Right ventricle myocardium inferior (tissue), 1 donor: ENCODE results near the gene DAGLB. TPM values are rescaled to one million over a fixed set of nuclear protein-coding genes. Genes with fewer than 3 reads are reported as not detected.

Experiments used
- ATAC-seq: fragments of 200-7000 bp; cut with Tn5 transposase; one replicate; pipeline ENCODE4 v1.9.1; 2020; ENCODE audit warnings: mild to moderate bottlenecking, moderate library complexity
- DNase-seq: peaks from one replicate; pipeline ENCODE4 v3.0.0; 2021; ENCODE audit errors: missing footprints
- intact Hi-C: fragments of 100-400 bp; cut with DNase I; formaldehyde crosslinking; loops from one replicate; pipeline ENCODE4 v1.11.0; 2022
- total RNA-seq: library from RNA; stranded (reverse); fragmentation: NEBNext Ultra II Directional; extraction: Animal tissue kit (Norgen Biotek cat#: 25700); gene quantifications from one replicate; pipeline ENCODE4 v1.2.1, GENCODE V29; 2021
- donor health status: DM: no; HTN: yes; CAD: no; lungs with severe emphysema.

DAGLB gene
- total RNA-seq, 1 donor from 2014 or later: 6.7 TPM

DNA sequence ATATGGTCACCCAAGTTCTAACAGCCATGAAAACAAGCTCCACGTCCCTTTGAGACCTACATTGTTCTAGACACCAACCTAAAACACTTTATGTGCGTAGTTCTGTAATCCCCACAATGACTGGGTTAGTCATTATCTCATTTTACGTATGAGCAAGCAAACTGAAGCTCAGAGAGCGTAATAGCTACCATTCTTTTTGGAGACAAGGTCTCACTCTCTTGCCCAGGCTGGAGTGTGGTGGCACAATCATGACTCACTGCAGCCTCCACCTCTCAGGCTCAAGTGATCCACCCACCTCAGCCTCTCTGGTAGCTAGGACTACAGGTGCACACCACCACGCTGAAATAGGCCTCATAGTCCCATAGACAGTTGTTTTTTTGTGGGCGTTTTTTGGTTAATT lies 10.5 kb downstream of the DAGLB start:
- intact Hi-C loops: loop anchor here (10.0 kb wide), 1 partner anchor 442 kb away; no protein-coding TSS in a partner anchor
- DNase-seq (no peak), ATAC-seq (no peak)

DNA sequence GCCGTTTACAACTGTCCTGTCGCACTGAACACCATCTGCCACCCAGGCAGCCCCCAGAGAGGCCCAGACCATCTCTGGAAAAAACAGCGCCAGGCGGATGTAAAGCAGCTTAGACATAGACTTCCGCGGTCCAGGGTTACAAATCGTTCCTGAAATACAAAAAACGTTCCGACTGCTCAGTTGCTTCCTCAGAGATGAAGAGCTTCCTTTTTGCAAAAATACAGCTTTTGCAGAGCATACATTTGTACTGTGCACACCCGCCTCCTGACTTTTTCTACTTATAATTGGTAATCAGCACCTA lies 11.4 kb downstream of the DAGLB start:
- intact Hi-C loops: loop anchor here (10.0 kb wide), 1 partner anchor 442 kb away; no protein-coding TSS in a partner anchor
- ATAC-seq: peak; percentile 12
- no peak for DNase-seq

DNA sequence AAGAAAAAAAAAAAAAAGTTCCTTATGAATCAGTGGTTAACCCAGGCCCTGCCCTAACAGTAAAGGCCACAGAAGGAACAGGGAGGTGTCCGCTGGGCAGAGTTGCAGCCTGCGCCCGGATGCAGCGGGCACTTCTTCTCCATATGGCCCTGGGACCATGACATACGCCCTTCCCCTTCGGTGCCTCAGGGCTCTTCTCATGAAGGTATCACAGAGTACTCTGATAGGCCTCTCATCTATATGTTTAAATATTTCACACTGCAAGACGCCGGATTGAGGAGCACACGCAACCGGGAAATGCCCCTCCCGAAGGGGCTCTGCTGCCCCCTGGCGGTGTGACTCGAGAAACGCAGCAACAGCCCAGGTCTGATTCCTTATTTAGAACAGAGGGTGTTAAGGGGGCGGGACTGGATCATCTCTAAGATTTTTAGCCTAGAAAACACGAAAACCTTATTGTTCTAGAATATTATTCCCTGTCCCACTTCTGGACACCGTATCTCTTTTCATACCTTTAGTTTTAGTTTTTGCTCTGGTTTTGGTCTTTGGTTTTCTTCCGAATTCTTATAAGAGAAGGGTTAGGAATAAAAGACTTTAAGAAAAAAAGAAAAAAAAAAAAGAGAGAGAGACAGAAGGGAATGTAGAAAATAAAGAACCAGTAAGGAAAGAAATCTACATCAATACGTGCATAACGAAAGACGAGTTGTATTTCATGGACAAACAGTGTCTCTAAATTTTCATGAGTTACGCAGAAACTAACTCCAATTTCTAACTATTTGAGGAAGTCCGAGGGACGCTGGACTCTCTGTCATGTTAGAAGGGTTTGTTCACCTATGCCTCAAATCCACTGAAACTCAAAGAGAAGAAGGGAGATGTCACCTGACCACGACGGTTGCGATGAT lies 12.0 kb downstream of the DAGLB start:
- intact Hi-C loops: loop anchor here (10.0 kb wide), 1 partner anchor 441 kb away; no protein-coding TSS in a partner anchor
- peak; percentile 71 for ATAC-seq

DNA sequence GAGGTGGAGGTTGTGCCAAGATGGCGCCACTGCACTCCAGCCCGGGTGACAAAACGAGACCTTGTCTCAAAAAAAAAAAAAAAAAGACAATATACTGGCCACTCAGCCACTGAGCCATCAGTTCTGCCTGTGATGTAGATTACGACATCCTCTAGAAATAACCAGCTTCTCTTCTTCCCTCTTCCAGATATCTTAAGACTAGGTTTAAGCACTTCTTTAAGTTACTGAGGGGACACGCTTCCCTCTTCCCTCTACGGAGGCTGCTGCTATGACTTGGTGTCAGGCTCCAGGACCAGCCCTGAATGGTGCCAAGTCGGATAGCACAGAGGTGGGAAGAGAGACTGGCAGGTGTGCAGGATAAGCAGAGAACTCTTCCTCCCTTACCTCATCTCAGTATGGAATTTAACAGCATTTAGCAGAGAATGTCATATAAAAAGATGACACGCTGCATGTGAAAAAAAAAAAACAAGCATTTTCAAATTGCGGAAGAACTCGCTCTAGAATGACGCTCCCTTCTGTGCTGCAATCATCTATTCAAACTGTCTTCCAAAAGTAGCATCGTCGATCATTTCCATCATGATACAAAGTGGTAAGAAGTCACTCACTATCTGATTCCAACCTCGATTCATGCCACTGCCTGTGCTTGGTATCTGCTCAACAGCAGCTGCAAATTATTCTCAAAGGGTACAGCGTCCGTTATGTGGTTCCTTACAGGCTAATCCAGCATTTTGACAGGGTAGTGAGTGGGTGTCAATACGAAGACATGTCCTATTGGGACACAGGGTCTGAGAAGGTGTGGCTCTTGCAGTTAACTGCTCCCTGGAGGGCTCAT lies 13.8 kb downstream of the DAGLB start:
- DNase-seq: no peak
- no peak for ATAC-seq
- intact Hi-C loops: loop anchor here (10.0 kb wide), 1 partner anchor 439 kb away; no protein-coding TSS in a partner anchor

More for the DNA sequence above, 12.0 kb downstream of the DAGLB start:
- DNase-seq: peak; percentile 86

DNA sequence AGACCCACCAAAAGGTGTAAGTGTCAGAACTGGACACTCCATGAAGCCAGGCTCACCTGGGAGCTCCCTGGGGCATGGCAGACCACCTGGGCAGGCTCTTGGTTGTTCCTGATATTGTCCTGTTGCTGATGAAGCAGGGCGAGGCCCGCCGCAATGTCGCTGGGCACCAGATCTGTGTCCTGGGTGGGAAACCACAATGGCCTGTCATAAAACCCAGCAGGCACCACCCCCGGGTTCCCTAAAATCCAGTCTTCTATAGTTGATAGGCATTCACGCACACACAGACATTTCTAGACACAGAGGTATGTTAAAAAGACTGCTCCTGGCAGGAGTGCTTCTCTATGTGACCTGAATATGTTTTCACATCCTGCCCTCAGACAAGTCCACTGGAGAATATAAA lies 15.0 kb downstream of the DAGLB start:
- intact Hi-C loops: loop anchor here (10.0 kb wide), 1 partner anchor 438 kb away; no protein-coding TSS in a partner anchor
- DNase-seq (no peak), ATAC-seq (no peak)

DNA sequence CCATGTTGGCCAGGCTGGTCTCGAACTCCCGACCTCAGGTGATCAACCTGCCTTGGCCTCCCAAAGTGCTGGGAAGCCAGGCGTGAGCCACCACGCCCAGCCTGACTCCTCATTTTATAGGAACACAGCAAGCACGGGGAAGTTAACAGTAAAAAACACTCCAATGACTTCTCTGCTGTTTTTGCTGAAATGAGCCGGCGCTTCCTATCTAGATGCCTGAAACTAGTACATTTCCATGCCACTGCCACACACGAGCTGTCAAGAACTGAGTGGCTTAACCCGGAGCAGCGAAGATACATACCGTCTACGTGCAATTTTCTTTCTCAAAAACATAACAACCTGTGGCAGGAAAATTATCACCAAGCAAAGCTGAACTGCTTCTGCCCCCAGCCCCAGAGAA lies 16.8 kb downstream of the DAGLB start:
- ATAC-seq: no peak
- DNase-seq: no peak
- intact Hi-C loops: loop anchor here (10.0 kb wide), 1 partner anchor 436 kb away; no protein-coding TSS in a partner anchor

DNA sequence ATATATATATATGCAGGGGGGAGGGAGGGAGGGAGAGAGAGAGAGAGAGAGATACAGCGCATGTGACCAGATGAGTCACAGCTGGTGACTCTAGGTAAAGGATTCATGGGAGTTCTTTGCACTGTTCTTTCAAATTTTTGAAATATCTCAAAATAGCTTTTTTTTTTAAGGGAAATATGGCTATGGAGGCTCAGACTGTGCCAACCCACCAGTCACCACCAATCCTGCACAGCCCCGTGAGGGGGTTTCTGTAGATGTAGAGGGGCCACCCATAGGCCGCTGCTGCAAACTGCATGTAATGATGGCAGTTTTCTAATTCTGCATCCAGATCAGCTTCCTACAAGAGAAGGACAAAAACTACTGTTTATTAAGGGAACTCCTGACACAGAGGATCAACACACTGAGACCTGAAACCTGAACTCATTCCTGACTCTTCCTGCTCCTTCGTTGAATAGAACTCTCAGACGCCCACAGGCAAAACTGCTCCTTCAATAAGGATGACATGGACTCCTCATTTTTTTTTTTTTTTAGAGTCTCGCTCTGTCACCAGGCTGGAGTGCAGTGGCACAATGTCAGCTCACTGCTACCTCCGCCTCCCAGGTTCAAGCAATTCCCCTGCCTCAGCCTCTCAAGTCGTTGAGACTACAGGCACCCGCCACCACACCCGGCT lies 17.3 kb downstream of the DAGLB start:
- DNase-seq (no peak), ATAC-seq (no peak)
- intact Hi-C loops: loop anchor here (10.0 kb wide), 1 partner anchor 436 kb away; no protein-coding TSS in a partner anchor

DNA sequence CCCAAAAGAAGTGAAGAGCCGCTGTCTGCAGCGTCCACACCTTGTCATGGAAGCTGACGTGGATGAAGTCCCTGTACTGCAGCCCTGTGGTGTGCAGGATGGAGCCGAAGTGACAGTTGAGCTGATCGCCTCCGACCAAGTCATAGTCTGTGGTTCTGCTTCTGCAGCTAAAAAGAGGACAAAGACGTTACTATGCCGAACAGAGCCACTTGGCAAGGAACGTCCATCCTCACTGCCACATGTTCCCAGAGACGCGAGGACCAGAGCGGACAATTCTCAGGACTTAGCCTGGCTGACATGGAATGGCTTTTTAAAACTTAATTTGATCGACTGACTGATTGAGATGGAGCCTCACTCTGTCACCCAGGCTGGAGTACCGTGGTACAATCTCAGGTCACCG lies 21.8 kb downstream of the DAGLB start:
- intact Hi-C loops: no loop called here
- ATAC-seq: no peak

DNA sequence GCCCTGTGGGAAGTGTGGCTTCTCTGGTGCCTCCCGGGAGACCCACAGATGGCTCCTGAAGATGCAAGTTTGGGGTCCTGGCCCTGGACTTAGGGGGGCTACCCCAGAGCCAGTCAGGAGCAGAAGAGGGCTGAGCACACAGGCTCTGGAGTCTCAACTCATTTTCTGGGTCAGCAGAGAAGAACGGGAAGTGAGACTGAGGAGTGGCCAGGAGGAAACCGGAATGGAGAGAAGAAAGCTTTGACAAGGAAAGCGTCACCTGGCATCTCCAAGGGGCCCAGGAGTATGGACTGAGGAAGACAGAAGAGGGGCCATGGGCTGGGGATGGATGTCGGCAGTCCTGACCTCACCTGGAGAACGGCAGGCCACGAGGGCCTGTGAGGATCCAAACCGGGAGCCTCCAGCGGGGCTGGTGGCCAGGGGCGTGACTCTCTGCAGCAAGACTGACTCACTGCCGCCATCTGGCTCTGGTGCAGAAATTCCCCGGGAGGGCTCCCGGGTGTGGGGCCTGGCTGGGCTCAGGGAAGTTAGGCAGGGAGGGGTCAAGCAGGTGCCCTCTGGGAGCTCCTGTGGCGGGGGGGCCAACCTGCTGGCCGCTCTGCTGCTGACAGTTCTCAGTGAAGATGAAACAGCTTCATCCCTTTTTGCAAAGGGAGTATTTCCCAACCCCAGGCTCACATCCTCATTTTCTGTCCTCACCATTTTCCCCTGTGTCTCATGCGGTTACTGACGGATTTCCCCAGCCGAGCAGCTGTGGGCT lies 23.6 kb downstream of the DAGLB start:
- ATAC-seq (peak; percentile 37), DNase-seq (peak; percentile 73)
- intact Hi-C loops: no loop called here

More for the DNA sequence above, 21.8 kb downstream of the DAGLB start:
- DNase-seq: no peak

DNA sequence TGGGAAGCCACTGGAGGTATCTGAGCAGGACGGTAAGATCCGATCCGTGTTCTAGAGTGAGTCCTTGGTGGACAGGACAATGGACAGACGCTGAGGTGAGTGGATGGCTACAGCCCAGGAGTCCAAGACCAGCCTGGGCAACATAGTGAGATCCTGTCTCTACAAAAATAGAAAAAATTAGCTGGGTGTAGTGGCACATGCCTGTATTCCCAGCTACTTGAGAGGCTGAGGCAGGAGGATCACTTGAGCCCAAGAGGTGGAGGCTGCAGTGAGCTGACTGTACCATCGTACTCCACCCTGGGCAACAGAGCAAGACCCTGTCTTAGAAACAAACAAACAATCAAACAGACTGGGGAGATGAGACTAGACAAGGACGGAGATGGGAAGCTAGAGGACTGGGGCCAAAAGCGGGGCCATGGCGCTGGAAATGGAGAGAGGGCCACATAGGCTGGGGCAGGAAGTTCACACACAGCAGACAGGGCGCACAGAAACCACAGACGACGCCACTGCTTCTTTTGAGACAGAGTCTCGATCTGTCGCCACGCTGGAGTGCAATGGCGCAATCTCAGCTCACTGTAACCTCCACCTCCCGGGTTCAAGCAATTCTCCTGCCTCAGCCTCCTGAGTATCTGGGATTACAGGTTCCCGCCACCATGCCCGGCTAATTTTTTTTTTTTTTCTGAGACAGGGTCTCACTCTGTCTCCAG lies 24.7 kb downstream of the DAGLB start:
- ATAC-seq (peak; percentile 51), DNase-seq (peak; percentile 88)
- intact Hi-C loops: no loop called here

DNA sequence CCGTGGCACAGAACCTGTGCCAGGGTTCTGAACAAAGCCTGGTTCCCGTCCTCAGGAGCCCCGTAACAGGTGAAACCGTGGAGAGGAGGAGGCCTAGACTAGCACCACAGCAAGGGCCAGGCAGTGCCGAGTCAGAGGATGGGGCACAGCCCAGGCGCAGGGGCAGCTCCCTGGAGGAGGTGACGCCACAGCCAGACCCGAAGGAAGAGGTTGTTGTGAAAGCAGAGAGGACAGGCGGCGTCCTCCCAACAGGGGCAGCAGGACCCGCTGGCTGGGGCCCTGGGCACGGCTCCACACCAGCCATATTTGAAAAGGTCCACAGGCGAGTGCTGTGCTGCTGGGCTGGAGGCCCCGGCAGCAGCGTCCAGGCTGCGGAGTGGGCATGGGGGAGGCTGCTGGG lies 25.7 kb downstream of the DAGLB start:
- intact Hi-C loops: no loop called here

DNA sequence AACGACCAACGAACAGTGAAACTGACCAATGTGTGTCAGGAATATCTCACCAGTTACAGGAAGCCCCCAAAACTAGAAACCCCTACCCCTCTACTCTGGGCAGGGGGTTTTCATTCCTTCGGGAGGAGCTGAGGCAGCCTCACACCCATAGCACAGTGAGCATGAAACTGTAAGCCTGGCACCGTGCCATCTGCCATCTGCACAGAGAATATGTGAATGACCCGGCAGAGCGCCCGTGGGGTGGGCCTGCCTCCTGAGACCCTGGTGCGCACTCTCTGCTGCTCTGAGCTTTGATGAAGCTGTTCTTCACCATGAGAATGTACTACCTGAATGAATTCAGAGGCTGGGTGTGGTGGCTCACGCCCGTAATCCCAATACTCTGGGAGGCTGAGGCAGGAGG lies 27.1 kb downstream of the DAGLB start:
- DNase-seq: no peak
- intact Hi-C loops: no loop called here
- ATAC-seq: no peak

More for the DNA sequence above, 25.7 kb downstream of the DAGLB start:
- no peak for ATAC-seq
- DNase-seq: peak; percentile 68

DNA sequence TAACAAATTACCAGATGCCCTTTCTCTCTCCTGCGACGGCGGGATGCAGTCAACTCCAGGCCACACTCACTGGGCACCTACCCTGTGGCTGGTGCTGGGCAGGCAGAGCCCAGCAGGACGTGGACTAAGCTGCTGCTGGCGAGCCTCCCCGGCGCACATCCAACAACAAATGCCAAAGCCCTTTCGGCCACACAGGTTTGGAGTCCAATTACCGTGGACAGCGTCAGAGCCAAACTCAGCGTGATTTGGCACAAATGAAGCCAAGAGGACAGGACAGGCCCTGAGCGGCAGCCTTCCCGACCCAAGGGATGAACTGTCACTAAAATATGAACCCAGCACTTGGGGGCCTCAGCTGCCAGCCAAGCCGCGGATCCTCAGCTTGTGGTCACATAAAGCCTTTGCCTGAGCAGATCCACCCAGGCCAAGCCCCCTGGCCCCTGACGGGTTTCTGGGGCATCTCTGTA lies 28.4 kb downstream of the DAGLB start:
- intact Hi-C loops: no loop called here
- ATAC-seq: peak; percentile 66

DNA sequence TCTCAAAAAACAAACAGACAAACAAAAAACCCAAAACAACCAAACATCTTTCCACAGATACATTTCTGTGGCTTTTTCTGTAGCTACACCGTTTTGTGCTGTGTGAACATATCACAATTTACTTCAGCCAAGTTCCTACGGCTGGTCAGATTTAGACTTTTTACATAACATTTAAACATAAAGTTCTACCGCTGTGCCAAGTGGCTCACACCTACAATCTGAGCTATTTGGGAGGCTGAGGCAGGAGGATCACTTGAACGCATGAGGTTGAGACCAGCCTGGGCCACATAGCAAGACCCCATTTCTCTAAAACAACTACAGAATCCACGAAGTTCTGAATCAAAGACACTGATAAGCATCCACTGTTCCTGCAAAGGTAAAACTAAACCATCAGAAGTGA lies 30.3 kb downstream of the DAGLB start:
- DNase-seq (no peak), ATAC-seq (no peak)
- intact Hi-C loops: no loop called here

More for the DNA sequence above, 28.4 kb downstream of the DAGLB start:
- DNase-seq: no peak

DNA sequence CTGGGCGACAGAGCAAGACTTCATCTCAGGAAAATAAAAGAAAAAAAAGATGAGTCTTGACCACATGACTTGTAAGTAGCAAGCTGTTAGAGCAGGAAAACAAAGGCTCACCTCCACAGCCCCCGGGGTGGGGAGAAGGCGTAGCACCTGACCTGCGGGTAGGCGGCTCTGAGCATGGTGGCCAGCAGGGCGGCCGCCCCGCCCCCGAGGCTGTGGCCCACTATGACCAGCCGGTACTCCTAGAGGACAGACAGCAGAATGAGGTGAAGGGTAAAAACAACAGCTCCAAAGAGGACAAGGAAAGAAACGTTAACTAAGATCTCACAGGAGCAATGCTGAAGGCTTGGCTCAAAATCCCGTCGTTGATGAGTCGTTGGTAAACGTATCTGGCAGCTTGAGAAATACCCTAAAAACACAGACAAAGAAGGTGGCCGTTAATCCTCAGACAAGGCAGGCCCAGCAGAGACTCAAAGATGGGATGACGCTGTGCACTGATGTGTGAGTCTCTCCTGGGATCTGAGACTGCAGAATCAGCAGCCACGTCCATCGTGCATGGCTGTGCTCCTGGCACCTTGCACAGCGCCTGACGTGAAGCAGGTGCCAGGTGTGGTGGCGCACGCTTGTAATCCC lies 31.1 kb downstream of the DAGLB start:
- DNase-seq: no peak
- no peak for ATAC-seq
- intact Hi-C loops: no loop called here

DNA sequence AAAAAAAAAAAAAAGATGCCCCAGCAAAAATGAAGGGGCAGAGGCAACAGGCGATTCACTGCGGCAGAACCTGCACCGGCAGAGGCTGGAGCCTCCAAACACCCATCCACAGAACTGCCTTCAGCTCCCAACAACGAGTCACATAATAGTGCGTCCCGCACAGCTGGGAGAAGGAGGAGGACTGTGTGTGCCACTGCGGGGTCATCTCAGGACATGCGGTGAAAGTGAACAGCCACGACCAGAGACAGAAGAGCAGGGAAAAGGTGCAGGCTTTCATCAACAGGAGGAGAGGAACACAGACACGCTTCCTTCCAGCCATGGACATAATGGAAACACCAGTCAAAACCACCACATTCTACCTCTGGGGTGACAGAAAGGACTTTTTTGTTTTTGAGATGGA lies 34.1 kb downstream of the DAGLB start:
- ATAC-seq (no peak), DNase-seq (no peak)

More for the DNA sequence above, 34.1 kb downstream of the DAGLB start:
- intact Hi-C loops: no loop called here
